Lung (tissue), 12 donors: ENCODE data around the gene GABRP. TPM values are rescaled to one million over a fixed set of nuclear protein-coding genes. Genes with fewer than 3 reads are reported as not detected.
A peak's percentile ranks its signal among the peaks of the same experiment; 100 is the strongest.

Source experiments
- ATAC-seq: fragments of 200-7000 bp; cut with Tn5 transposase; one replicate; pipeline ENCODE4 v1.9.1; 2020; ENCODE audit warnings: moderate number of reproducible peaks; ENCODE audit not compliant: insufficient read depth, low FRiP score
- DNase-seq, 3 donors: peaks; one replicate each; pipeline ENCODE4 v3.0.0-alpha.2; 2013 to 2017
- H3K27ac ChIP-seq, 2 donors: one replicate each; pipeline ENCODE4 v1.5.1; 2013; ENCODE audit warnings: mild to moderate bottlenecking in 2 of 2, moderate library complexity in 2 of 2, control low read depth in 1 of 2, inconsistent platforms in 1 of 2, low read depth in 1 of 2, low read length in 1 of 2
- H3K27me3 ChIP-seq, 3 donors: one replicate each; pipeline ENCODE4 v1.5.1; 2013; ENCODE audit warnings: low read length in 2 of 3; ENCODE audit not compliant: control insufficient read depth in 3 of 3, insufficient read depth in 3 of 3
- H3K36me3 ChIP-seq, 4 donors: one replicate each; pipeline ENCODE4 v1.5.1; 2013; ENCODE audit warnings: low read length in 4 of 4, mild to moderate bottlenecking in 1 of 4, moderate library complexity in 1 of 4; ENCODE audit not compliant: control insufficient read depth in 4 of 4, insufficient read depth in 4 of 4
- H3K4me1 ChIP-seq, 5 donors: one replicate each; pipeline ENCODE4 v1.5.1; 2013; ENCODE audit warnings: low read length in 5 of 5, mild to moderate bottlenecking in 2 of 5, moderate library complexity in 1 of 5; ENCODE audit not compliant: control insufficient read depth in 5 of 5, insufficient read depth in 5 of 5
- H3K4me3 ChIP-seq: one replicate; pipeline ENCODE4 v1.5.1; 2013; ENCODE audit warnings: mild to moderate bottlenecking, control low read depth, moderate library complexity
- H3K9ac ChIP-seq, 2 donors: one replicate each; pipeline ENCODE4 v1.5.1; 2013; ENCODE audit warnings: low read length in 2 of 2, control low read depth in 1 of 2; ENCODE audit not compliant: insufficient read depth in 1 of 2
- H3K9me3 ChIP-seq, 4 donors: one replicate each; pipeline ENCODE4 v1.5.1; 2013; ENCODE audit warnings: low read length in 3 of 4, mild to moderate bottlenecking in 1 of 4, moderate library complexity in 1 of 4; ENCODE audit not compliant: control insufficient read depth in 4 of 4, insufficient read depth in 3 of 4
- WGBS, 2 donors: extraction: QIAGEN DNeasy Blood & Tissue Kit; methylation state at CpG; one replicate each; pipeline ENCODE4 v1.1.7; 2013; 5-methylcytosine and 5-hydroxymethylcytosine counted together
- polyA plus RNA-seq, 2 donors: library from polyadenylated mRNA; stranded (reverse); fragments of 200-250 nt; gene quantifications; one replicate each; pipeline ENCODE4 v1.2.1, GENCODE V29; 2013
- total RNA-seq, 2 donors: library from RNA; depleted of rRNA in 1 of 2; stranded (reverse); fragments of >200 nt in 1 of 2; gene quantifications; one replicate each; pipeline ENCODE4 v1.2.1, GENCODE V29; 2014 to 2021
- TF ChIP-seq, protein P1 (sequence below): IDR thresholded peaks from 2 replicates; pipeline ENCODE4 v1.5.1; 2012; ENCODE audit warnings: mild to moderate bottlenecking; ENCODE audit errors: control extremely low read depth, extremely low read depth
- donor health status: control.
- donor health status: control.
- donor health status: Bipolar disorder and iron deficiency.
- donor health status: healthy.
- donor health status: DM: yes; HTN: yes; CAD: no.

The GABRP gene
- total and polyA plus RNA-seq, 4 donors = 0.26 to 1.5 (median 0.75) TPM

DNA sequence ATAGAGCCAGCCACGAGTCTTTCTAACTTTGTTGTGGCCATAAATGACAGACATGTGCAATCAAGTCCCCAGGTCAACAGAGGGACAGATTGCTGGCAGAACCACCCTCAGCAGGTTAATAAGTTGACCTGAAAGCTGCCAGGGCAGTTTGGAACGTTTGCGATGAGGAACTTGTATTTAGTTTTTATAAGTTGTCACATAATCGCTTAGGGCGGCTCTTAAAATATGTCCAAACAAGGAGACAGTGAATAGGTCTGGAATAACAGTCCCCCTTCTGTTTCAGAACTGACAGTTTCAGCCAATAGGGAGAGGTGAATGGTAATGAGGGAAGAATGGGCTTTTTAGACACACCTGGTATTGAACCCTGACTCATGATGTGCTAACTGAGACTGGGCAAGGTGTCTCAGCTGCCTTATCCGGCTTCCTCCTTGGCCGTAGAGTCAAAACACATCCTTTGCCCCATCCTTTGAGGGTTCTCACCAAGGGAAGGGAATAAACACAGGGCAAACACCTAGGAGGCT is 33.6 kb upstream of the GABRP start:
- Histone ChIP-seq H3K9me3 (no peaks in the 10 kb centered on the region), H3K4me1 (peaks cover 0 to 25% (median 7%) of the 10 kb centered on the region in 5 donors), H3K36me3 (no peaks in the 10 kb centered on the region), H3K27me3 (no peaks in the 10 kb centered on the region), H3K9ac (no peak overlapping the region), H3K4me3 (no peak overlapping the region), H3K27ac (no peak overlapping the region)
- TF ChIP-seq, protein P1, sequence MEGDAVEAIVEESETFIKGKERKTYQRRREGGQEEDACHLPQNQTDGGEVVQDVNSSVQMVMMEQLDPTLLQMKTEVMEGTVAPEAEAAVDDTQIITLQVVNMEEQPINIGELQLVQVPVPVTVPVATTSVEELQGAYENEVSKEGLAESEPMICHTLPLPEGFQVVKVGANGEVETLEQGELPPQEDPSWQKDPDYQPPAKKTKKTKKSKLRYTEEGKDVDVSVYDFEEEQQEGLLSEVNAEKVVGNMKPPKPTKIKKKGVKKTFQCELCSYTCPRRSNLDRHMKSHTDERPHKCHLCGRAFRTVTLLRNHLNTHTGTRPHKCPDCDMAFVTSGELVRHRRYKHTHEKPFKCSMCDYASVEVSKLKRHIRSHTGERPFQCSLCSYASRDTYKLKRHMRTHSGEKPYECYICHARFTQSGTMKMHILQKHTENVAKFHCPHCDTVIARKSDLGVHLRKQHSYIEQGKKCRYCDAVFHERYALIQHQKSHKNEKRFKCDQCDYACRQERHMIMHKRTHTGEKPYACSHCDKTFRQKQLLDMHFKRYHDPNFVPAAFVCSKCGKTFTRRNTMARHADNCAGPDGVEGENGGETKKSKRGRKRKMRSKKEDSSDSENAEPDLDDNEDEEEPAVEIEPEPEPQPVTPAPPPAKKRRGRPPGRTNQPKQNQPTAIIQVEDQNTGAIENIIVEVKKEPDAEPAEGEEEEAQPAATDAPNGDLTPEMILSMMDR = no peak
- DNase-seq = no peak
- no peak for ATAC-seq
- 69 to 79% methylated on average over 7 of the region's 7 CpGs for WGBS, 2 donors

DNA sequence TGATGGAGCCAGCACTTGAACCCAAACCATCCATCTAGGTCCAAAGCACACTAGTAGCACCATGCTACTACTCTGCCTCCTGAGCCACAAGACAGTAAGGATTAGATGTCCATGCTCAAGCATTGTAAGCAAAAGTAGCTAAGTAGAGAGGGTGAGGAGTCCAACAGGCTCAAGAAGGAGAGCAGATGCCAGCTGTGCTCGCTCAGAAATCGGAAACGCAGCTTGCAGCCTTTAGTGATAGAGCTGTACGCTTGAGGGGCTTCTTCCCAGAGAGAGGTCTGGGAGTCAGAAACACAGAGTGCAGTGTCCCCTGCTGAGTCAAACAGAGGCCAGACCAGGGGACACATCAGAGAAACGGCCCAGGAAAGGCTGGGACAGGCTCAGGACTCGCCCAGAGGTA is 32.7 kb upstream of the GABRP start:
- Histone ChIP-seq H3K4me3 (no peak overlapping the region), H3K9me3 (no peaks in the 10 kb centered on the region), H3K9ac (no peak overlapping the region), H3K36me3 (no peaks in the 10 kb centered on the region), H3K27ac (no peak overlapping the region), H3K4me1 (peaks cover 0 to 25% (median 5%) of the 10 kb centered on the region in 5 donors), H3K27me3 (no peaks in the 10 kb centered on the region)
- ATAC-seq (no peak), DNase-seq (peak in 2 of 3 donors; percentile 55 to 79)
- TF ChIP-seq, protein P1 = no peak
- WGBS, 2 donors = 87% methylated on average over 6 of the region's 6 CpGs

DNA sequence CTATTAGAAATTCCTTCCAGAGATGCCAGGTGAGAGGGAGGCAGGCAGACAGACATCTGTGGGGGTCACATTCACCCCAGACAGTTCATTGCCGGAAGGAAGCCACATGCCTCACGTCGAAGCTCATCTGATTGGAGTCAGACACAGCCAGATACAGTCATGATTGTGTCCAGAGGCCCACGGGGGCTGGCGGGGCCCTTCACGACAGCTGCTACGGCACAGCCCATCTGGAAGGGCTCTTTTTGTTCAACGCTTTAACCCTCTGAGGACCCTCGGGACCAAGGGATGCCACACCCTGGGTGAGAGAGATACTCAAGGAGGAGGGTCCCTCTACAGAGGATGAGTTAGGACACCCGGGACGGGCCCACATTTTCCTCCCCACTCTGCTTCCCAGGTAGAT is 31.9 kb upstream of the GABRP start:
- TF ChIP-seq, protein P1 = no peak
- Histone ChIP-seq H3K4me3 (no peak overlapping the region), H3K36me3 (no peaks in the 10 kb centered on the region), H3K9me3 (no peaks in the 10 kb centered on the region), H3K9ac (no peak overlapping the region), H3K4me1 (peaks cover 1 to 25% (median 4%) of the 10 kb centered on the region in 5 donors), H3K27ac (no peak overlapping the region), H3K27me3 (no peaks in the 10 kb centered on the region)
- WGBS, 2 donors = 84 to 85% methylated on average over 11 of the region's 11 CpGs
- DNase-seq = no peak
- ATAC-seq = no peak
